Measurements from ENCODE around the gene ZNF593. TPM values are rescaled to one million over a fixed set of nuclear protein-coding genes. Genes with fewer than 3 reads are reported as not detected.

Gene ZNF593
- total RNA-seq, 1 donor from 2014 or later: 3.3 TPM

- Histone ChIP-seq H3K36me3 (no peaks in the 10 kb centered on the region), H3F3A (ENCODE audit: low read depth) (peaks cover 23% of the 10 kb centered on the region), H3K9ac (no peak overlapping the region), H3K27me3 (peaks cover 97% of the 10 kb centered on the region), H3K4me2 (peak overlapping the region; percentile 87), H3K27ac (no peak overlapping the region), H3K4me1 (peaks cover 45% of the 10 kb centered on the region), H3K4me3 (no peak overlapping the region), H3K79me2 (ENCODE audit: low read depth) (no peaks in the 10 kb centered on the region), H4K20me1 (ENCODE audit: low read depth) (peaks cover 17% of the 10 kb centered on the region), H2AFZ (replicated peaks) (no peak overlapping the region), H3K9me3 (ENCODE audit: low read depth) (no peaks in the 10 kb centered on the region)
- H3K4me1 Mint-ChIP-seq: peaks cover 54% of the 10 kb centered on the region
- TF ChIP-seq EZH2 (IDR thresholded peaks at IDR 0.05) (no peak), EZH2phosphoT487 (IDR thresholded peaks at IDR 0.05) (no peak)
- TF ChIP-seq, protein P1, sequence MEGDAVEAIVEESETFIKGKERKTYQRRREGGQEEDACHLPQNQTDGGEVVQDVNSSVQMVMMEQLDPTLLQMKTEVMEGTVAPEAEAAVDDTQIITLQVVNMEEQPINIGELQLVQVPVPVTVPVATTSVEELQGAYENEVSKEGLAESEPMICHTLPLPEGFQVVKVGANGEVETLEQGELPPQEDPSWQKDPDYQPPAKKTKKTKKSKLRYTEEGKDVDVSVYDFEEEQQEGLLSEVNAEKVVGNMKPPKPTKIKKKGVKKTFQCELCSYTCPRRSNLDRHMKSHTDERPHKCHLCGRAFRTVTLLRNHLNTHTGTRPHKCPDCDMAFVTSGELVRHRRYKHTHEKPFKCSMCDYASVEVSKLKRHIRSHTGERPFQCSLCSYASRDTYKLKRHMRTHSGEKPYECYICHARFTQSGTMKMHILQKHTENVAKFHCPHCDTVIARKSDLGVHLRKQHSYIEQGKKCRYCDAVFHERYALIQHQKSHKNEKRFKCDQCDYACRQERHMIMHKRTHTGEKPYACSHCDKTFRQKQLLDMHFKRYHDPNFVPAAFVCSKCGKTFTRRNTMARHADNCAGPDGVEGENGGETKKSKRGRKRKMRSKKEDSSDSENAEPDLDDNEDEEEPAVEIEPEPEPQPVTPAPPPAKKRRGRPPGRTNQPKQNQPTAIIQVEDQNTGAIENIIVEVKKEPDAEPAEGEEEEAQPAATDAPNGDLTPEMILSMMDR (IDR thresholded peaks at IDR 0.05): no peak
- H3K36me3 Mint-ChIP-seq: no peaks in the 10 kb centered on the region
- no peaks in the 10 kb centered on the region for H3K9me3 Mint-ChIP-seq
- H3K27ac Mint-ChIP-seq: no peak overlapping the region
- no peak for DNase-seq (ENCODE audit: low spot score)
- peaks cover 12% of the 10 kb centered on the region for H3K27me3 Mint-ChIP-seq (ENCODE audit: insufficient read depth, low read depth)
- H3K4me3 Mint-ChIP-seq: peak overlapping the region; percentile 13
These were observed 15.7 kb upstream of the ZNF593 start for GRCh38 chr1:26153966-26154532.

- H2AFZ ChIP-seq (replicated peaks): no peak overlapping the region
- H3K4me1 ChIP-seq: peaks cover 51% of the 10 kb centered on the region
- Mint-ChIP-seq H3K27me3 (ENCODE audit: insufficient read depth, low read depth) (peaks cover 14% of the 10 kb centered on the region), H3K9me3 (no peaks in the 10 kb centered on the region), H3K4me3 (peak overlapping the region; percentile 50), H3K36me3 (no peaks in the 10 kb centered on the region), H3K4me1 (peaks cover 61% of the 10 kb centered on the region), H3K27ac (peak overlapping the region; percentile 94)
- H3K9ac ChIP-seq: no peak overlapping the region
- TF ChIP-seq EZH2 (IDR thresholded peaks at IDR 0.05): no peak
- H3K27ac ChIP-seq: no peak overlapping the region
- H3K79me2 ChIP-seq (ENCODE audit: low read depth): no peaks in the 10 kb centered on the region
- H3K4me2 ChIP-seq: peak overlapping the region; percentile 87
- peaks cover 95% of the 10 kb centered on the region for H3K27me3 ChIP-seq
- DNase-seq (ENCODE audit: low spot score): peak; percentile 90
- H3F3A ChIP-seq (ENCODE audit: low read depth): peaks cover 23% of the 10 kb centered on the region
- no peaks in the 10 kb centered on the region for H3K9me3 ChIP-seq (ENCODE audit: low read depth)
- H3K4me3 ChIP-seq: peak overlapping the region; percentile 38
- peaks cover 17% of the 10 kb centered on the region for H4K20me1 ChIP-seq (ENCODE audit: low read depth)
- no peaks in the 10 kb centered on the region for H3K36me3 ChIP-seq
These were observed 15.0 kb upstream of the ZNF593 start for GRCh38 chr1:26154750-26155149.

DNA sequence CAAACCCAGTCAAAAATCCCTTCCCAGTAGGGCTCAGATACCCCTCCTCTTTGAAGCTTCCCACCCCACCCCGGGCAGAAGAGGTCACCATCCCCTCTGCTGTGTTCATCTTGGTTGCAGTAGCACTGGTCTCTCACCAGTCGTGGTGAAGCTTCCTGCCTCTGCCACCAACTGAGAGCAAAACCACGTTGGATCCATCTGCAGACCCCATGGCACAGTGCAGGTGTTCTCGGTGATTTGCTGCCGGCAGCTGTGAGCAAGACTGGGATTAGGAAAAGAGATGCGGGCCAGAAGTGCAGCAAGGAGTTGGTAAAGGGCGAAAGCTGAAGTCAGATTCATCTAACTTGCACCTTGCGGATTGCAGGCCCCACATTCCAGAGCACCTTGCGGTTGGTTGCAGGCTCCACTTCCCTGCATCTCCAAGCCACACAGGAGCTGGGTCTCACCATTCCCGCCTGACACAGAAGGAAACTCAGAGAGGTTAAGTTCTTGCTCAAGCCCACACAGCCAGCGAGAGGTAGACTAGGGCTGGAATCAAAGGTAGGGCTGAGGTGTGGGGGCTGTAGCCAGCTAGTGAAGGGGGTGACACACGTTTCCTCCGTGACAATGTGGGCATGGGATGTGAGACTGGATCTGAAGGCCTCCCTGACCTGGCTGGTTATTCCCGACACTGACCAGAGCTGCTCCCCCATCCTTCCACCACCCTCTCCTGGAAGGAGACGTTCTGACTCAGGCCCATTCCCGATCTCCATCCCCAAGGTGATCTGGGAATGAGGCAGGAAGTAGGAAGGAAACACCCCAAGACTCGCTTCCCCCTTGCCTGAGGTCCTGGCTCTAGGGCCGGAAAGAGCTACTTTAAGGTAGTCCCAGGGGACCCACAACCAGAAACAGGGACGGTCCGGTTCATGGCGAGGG is 14.1 kb upstream of the ZNF593 start:
- Histone ChIP-seq H3K27ac (no peak overlapping the region), H3F3A (ENCODE audit: low read depth) (peaks cover 23% of the 10 kb centered on the region), H3K4me2 (peak overlapping the region; percentile 87), H3K79me2 (ENCODE audit: low read depth) (no peaks in the 10 kb centered on the region), H2AFZ (replicated peaks) (peak overlapping the region; percentile 2), H3K4me1 (peaks cover 54% of the 10 kb centered on the region), H3K4me3 (peak overlapping the region; percentile 38), H3K36me3 (no peaks in the 10 kb centered on the region), H3K9me3 (ENCODE audit: low read depth) (no peaks in the 10 kb centered on the region), H3K27me3 (peaks cover 95% of the 10 kb centered on the region), H3K9ac (no peak overlapping the region), H4K20me1 (ENCODE audit: low read depth) (peaks cover 17% of the 10 kb centered on the region)
- Mint-ChIP-seq H3K4me3 (peak overlapping the region; percentile 73), H3K4me1 (peaks cover 59% of the 10 kb centered on the region), H3K27me3 (ENCODE audit: insufficient read depth, low read depth) (peaks cover 16% of the 10 kb centered on the region), H3K27ac (peak overlapping the region; percentile 94), H3K36me3 (no peaks in the 10 kb centered on the region), H3K9me3 (no peaks in the 10 kb centered on the region)
- TF ChIP-seq EZH2 (IDR thresholded peaks at IDR 0.05) (no peak), EZH2phosphoT487 (IDR thresholded peaks at IDR 0.05) (no peak)
- TF ChIP-seq, protein P1 (IDR thresholded peaks at IDR 0.05): no peak
- DNase-seq (ENCODE audit: low spot score): no peak
